GM12878 (cell line): Measurements from ENCODE around the gene DDHD1. TPM values are rescaled to one million over a fixed set of nuclear protein-coding genes. Genes with fewer than 3 reads are reported as not detected.

ENCODE experiments used
- CHD4 ChIP-seq: fragments of 200-600 bp; sonication (generic); IDR thresholded peaks from 2 replicates; pipeline ENCODE4 v1.6.1; 2016; ENCODE audit warnings: mild to moderate bottlenecking
- EGR1 ChIP-seq, 2 experiments: IDR thresholded peaks; 1 replicate in 1 of 2; 2 replicates in 1 of 2; pipeline ENCODE4 v1.6.1; 2011 to 2012; ENCODE audit warnings: low read depth in 2 of 2, low read length in 2 of 2, borderline replicate concordance in 1 of 2, mild to moderate bottlenecking in 1 of 2, moderate library complexity in 1 of 2
- KDM1A ChIP-seq: fragments of 200-600 bp; sonication (generic); IDR thresholded peaks from 2 replicates; pipeline ENCODE4 v1.6.1; 2016; ENCODE audit warnings: borderline replicate concordance
- NBN ChIP-seq: fragments of 450-650 bp; IDR thresholded peaks from 2 replicates; pipeline ENCODE4 v1.6.1; 2016
- POLR2AphosphoS5 ChIP-seq: IDR thresholded peaks from 2 replicates; pipeline ENCODE4 v1.6.1; 2011; ENCODE audit warnings: mild to moderate bottlenecking, low read length, inconsistent platforms
- ZBTB4 ChIP-seq: fragments of 450-650 bp; formaldehyde crosslinking; IDR thresholded peaks from 2 replicates; pipeline ENCODE4 v1.4.0; 2022; ENCODE audit warnings: mild to moderate bottlenecking, moderate library complexity
- polyA plus RNA-seq, 11 experiments: library from polyadenylated mRNA; depleted of rRNA in 4 of 11; unstranded in 6 of 11; stranded (reverse) in 5 of 11; fragments of >200 nt; fragmentation: Nextera tagmentation in 4 of 11; fragmentation: Illumina TruSeq in 1 of 11; extraction: Ambion mirVana in 4 of 11; extraction: Trizol in 1 of 11; gene quantifications; 1 replicate in 1 of 11; 2 replicates in 10 of 11; pipeline versions ENCODE4 v1.2.1 to v1.2.3, GENCODE V29; 2011 to 2016; ENCODE audit warnings: inconsistent platforms in 2 of 11, missing spikeins in 2 of 11, low read depth in 1 of 11
- total RNA-seq, 4 experiments: library from RNA; depleted of rRNA in 3 of 4; stranded (reverse); fragments of >200 nt in 3 of 4; fragmentation: Illumina TruSeq in 1 of 4; extraction: Trizol in 1 of 4; gene quantifications; 2 replicates each; pipeline versions ENCODE4 v1.2.1 to v1.2.3, GENCODE V29; 2013 to 2021
- TF ChIP-seq, protein P1 (sequence below): IDR thresholded peaks from 2 replicates; pipeline ENCODE4 v1.6.1; 2012; ENCODE audit warnings: improper control_type of control experiment, low read depth, low read length; ENCODE audit not compliant: insufficient replicate concordance

The DDHD1 gene
- total and polyA plus RNA-seq, 10 of the 15 experiments (the other 5 are each of a cell fraction or from before 2014, with no cell fraction given), result 7.7 to 52.3 (median 28.5) TPM

DNA sequence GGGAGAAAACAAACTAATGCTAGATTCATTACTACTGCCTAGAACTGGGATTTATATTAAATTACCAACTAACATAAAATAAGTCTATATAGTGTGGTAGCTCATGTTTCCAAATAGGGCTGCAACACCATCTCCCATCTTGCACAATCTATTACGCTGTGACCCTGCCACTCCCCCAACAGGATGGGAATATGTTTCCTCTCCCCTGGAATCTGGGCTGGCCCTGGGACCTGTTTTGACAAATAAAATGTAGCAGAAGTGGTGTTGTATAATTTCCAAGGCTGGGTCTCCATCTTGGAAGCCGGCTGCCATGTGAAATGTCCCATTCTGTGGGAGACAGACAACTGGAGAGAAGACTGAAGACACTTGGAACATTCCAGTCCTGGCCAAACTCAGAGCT, 156.6 kb downstream of the DDHD1 start (continued):
- no peak for TF ChIP-seq ZBTB4 (CRISPR knock-in tag)
- TF ChIP-seq KDM1A, result no peak
- TF ChIP-seq NBN, result no peak
- TF ChIP-seq EGR1 (IDR thresholded peaks at IDR 0.05; ENCODE audit: borderline replicate concordance in 1 of 2, low read depth in 2 of 2, low read length in 2 of 2), result no peak
- TF ChIP-seq, protein P1, sequence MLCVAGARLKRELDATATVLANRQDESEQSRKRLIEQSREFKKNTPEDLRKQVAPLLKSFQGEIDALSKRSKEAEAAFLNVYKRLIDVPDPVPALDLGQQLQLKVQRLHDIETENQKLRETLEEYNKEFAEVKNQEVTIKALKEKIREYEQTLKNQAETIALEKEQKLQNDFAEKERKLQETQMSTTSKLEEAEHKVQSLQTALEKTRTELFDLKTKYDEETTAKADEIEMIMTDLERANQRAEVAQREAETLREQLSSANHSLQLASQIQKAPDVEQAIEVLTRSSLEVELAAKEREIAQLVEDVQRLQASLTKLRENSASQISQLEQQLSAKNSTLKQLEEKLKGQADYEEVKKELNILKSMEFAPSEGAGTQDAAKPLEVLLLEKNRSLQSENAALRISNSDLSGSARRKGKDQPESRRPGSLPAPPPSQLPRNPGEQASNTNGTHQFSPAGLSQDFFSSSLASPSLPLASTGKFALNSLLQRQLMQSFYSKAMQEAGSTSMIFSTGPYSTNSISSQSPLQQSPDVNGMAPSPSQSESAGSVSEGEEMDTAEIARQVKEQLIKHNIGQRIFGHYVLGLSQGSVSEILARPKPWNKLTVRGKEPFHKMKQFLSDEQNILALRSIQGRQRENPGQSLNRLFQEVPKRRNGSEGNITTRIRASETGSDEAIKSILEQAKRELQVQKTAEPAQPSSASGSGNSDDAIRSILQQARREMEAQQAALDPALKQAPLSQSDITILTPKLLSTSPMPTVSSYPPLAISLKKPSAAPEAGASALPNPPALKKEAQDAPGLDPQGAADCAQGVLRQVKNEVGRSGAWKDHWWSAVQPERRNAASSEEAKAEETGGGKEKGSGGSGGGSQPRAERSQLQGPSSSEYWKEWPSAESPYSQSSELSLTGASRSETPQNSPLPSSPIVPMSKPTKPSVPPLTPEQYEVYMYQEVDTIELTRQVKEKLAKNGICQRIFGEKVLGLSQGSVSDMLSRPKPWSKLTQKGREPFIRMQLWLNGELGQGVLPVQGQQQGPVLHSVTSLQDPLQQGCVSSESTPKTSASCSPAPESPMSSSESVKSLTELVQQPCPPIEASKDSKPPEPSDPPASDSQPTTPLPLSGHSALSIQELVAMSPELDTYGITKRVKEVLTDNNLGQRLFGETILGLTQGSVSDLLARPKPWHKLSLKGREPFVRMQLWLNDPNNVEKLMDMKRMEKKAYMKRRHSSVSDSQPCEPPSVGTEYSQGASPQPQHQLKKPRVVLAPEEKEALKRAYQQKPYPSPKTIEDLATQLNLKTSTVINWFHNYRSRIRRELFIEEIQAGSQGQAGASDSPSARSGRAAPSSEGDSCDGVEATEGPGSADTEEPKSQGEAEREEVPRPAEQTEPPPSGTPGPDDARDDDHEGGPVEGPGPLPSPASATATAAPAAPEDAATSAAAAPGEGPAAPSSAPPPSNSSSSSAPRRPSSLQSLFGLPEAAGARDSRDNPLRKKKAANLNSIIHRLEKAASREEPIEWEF, result no peak
- TF ChIP-seq POLR2AphosphoS5, result no peak
- no peak for TF ChIP-seq CHD4
